ENCODE measurements around the gene MPPE1. TPM values are rescaled to one million over a fixed set of nuclear protein-coding genes. Genes with fewer than 3 reads are reported as not detected.

Gene MPPE1
- total and polyA plus RNA-seq, 9 of the 15 experiments (the other 6 are each of a cell fraction or from before 2014, with no cell fraction given): 10.7 to 19.5 (median 13.3) TPM

DNA sequence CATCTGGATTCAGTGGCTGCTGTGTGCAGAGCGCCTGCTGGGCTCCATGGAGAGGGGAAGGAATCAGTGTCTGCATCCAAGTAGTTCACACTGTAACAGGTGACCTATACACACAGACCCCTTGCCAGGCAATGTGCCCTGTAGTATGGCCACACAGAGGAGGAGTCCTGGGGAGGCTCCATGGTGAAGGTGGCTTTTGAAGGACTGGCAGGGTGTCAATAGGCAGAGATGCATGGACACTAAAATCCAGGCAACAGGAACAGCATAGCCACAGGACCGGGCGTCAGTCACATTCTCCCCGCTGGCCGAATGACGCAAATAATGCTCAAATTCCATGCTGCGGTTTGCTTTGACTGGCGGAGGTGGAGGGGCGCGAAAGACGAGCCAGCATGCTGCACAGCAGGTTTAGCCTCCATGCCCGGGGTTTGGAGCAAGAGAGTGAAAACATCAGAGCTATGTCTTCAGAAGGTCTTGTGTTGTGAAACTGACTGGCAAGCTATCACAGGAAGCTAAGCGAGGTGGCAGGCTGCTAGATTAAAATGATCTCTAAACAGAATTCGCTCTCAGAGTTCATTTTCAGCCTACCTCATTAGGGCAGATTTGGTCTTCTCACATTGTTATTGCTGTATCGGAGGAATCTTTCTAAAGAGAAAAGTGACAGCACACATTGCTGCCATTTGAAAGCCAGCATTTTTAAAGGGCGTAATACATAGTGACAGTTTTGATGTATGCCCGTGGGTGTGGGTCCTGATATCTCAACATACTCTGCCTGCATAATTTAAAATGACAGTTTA is 58.1 kb downstream of the MPPE1 start (continued):
- TF ChIP-seq, protein P1, sequence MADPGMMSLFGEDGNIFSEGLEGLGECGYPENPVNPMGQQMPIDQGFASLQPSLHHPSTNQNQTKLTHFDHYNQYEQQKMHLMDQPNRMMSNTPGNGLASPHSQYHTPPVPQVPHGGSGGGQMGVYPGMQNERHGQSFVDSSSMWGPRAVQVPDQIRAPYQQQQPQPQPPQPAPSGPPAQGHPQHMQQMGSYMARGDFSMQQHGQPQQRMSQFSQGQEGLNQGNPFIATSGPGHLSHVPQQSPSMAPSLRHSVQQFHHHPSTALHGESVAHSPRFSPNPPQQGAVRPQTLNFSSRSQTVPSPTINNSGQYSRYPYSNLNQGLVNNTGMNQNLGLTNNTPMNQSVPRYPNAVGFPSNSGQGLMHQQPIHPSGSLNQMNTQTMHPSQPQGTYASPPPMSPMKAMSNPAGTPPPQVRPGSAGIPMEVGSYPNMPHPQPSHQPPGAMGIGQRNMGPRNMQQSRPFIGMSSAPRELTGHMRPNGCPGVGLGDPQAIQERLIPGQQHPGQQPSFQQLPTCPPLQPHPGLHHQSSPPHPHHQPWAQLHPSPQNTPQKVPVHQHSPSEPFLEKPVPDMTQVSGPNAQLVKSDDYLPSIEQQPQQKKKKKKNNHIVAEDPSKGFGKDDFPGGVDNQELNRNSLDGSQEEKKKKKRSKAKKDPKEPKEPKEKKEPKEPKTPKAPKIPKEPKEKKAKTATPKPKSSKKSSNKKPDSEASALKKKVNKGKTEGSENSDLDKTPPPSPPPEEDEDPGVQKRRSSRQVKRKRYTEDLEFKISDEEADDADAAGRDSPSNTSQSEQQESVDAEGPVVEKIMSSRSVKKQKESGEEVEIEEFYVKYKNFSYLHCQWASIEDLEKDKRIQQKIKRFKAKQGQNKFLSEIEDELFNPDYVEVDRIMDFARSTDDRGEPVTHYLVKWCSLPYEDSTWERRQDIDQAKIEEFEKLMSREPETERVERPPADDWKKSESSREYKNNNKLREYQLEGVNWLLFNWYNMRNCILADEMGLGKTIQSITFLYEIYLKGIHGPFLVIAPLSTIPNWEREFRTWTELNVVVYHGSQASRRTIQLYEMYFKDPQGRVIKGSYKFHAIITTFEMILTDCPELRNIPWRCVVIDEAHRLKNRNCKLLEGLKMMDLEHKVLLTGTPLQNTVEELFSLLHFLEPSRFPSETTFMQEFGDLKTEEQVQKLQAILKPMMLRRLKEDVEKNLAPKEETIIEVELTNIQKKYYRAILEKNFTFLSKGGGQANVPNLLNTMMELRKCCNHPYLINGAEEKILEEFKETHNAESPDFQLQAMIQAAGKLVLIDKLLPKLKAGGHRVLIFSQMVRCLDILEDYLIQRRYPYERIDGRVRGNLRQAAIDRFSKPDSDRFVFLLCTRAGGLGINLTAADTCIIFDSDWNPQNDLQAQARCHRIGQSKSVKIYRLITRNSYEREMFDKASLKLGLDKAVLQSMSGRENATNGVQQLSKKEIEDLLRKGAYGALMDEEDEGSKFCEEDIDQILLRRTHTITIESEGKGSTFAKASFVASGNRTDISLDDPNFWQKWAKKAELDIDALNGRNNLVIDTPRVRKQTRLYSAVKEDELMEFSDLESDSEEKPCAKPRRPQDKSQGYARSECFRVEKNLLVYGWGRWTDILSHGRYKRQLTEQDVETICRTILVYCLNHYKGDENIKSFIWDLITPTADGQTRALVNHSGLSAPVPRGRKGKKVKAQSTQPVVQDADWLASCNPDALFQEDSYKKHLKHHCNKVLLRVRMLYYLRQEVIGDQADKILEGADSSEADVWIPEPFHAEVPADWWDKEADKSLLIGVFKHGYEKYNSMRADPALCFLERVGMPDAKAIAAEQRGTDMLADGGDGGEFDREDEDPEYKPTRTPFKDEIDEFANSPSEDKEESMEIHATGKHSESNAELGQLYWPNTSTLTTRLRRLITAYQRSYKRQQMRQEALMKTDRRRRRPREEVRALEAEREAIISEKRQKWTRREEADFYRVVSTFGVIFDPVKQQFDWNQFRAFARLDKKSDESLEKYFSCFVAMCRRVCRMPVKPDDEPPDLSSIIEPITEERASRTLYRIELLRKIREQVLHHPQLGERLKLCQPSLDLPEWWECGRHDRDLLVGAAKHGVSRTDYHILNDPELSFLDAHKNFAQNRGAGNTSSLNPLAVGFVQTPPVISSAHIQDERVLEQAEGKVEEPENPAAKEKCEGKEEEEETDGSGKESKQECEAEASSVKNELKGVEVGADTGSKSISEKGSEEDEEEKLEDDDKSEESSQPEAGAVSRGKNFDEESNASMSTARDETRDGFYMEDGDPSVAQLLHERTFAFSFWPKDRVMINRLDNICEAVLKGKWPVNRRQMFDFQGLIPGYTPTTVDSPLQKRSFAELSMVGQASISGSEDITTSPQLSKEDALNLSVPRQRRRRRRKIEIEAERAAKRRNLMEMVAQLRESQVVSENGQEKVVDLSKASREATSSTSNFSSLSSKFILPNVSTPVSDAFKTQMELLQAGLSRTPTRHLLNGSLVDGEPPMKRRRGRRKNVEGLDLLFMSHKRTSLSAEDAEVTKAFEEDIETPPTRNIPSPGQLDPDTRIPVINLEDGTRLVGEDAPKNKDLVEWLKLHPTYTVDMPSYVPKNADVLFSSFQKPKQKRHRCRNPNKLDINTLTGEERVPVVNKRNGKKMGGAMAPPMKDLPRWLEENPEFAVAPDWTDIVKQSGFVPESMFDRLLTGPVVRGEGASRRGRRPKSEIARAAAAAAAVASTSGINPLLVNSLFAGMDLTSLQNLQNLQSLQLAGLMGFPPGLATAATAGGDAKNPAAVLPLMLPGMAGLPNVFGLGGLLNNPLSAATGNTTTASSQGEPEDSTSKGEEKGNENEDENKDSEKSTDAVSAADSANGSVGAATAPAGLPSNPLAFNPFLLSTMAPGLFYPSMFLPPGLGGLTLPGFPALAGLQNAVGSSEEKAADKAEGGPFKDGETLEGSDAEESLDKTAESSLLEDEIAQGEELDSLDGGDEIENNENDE (IDR thresholded peaks at IDR 0.05; ENCODE audit: low read depth, low read length): no peak
- TF ChIP-seq, protein P2, sequence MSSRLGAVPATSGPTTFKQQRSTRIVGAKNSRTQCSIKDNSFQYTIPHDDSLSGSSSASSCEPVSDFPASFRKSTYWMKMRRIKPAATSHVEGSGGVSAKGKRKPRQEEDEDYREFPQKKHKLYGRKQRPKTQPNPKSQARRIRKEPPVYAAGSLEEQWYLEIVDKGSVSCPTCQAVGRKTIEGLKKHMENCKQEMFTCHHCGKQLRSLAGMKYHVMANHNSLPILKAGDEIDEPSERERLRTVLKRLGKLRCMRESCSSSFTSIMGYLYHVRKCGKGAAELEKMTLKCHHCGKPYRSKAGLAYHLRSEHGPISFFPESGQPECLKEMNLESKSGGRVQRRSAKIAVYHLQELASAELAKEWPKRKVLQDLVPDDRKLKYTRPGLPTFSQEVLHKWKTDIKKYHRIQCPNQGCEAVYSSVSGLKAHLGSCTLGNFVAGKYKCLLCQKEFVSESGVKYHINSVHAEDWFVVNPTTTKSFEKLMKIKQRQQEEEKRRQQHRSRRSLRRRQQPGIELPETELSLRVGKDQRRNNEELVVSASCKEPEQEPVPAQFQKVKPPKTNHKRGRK (tag; IDR thresholded peaks at IDR 0.05): no peak
- TF ChIP-seq MEIS2 (IDR thresholded peaks at IDR 0.05; ENCODE audit: partially characterized antibody): peak; percentile 94
- TF ChIP-seq, protein P3, sequence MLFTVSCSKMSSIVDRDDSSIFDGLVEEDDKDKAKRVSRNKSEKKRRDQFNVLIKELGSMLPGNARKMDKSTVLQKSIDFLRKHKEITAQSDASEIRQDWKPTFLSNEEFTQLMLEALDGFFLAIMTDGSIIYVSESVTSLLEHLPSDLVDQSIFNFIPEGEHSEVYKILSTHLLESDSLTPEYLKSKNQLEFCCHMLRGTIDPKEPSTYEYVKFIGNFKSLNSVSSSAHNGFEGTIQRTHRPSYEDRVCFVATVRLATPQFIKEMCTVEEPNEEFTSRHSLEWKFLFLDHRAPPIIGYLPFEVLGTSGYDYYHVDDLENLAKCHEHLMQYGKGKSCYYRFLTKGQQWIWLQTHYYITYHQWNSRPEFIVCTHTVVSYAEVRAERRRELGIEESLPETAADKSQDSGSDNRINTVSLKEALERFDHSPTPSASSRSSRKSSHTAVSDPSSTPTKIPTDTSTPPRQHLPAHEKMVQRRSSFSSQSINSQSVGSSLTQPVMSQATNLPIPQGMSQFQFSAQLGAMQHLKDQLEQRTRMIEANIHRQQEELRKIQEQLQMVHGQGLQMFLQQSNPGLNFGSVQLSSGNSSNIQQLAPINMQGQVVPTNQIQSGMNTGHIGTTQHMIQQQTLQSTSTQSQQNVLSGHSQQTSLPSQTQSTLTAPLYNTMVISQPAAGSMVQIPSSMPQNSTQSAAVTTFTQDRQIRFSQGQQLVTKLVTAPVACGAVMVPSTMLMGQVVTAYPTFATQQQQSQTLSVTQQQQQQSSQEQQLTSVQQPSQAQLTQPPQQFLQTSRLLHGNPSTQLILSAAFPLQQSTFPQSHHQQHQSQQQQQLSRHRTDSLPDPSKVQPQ (CRISPR knock-in tag; IDR thresholded peaks at IDR 0.05; ENCODE audit: borderline replicate concordance): no peak
- TF ChIP-seq POLR2AphosphoS2 (IDR thresholded peaks at IDR 0.05; ENCODE audit: low read length): no peak
- no peak for TF ChIP-seq ZNF586 (CRISPR knock-in tag; conservative IDR thresholded peaks at IDR 0.05)
- TF ChIP-seq ZFP36 (IDR thresholded peaks at IDR 0.05; ENCODE audit: low read depth, low read length, partially characterized antibody): no peak
- TF ChIP-seq POLR2A (conservative IDR thresholded peaks at IDR 0.05): peak; percentile 31; the same call in 1 of the 2 replicates
- TF ChIP-seq ZNF124 (CRISPR knock-in tag; IDR thresholded peaks at IDR 0.05): no peak
- TF ChIP-seq SMC3 (conservative IDR thresholded peaks at IDR 0.05; ENCODE audit: insufficient read depth, low read depth, low read length): 0 out of 2 replicates have a peak, but pooled peaks have one; percentile 5
- no peak for TF ChIP-seq ZNF696 (CRISPR knock-in tag; conservative IDR thresholded peaks at IDR 0.05)
